ENCODE results near the gene TARS3. TPM values are rescaled to one million over a fixed set of nuclear protein-coding genes. Genes with fewer than 3 reads are reported as not detected.

The TARS3 gene
- polyA plus RNA-seq, 3 donors from 2014 or later = 0.41 to 14.1 (median 6.6) TPM

DNA sequence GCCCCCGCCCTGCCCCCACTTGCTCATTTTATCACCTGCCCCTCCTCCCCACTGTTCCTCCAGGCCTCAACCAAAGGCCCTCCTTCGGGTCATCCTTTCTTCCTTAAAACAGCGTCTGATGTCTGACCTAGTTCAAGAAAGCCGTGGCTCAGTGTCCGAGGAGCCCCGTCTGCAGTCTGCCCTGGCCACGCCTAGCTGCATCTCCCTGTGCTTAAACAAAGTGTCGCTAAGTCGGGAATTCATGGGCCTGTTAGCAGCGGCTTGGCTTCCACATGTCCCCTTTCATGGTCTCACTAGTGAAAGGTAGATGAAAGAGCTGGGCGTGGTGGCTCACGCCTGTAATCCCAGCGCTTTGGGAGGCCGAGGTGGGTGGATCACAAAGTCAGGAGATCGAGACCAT lies 113.3 kb downstream of the TARS3 start:
- Mint-ChIP-seq H3K4me3 (no peak overlapping the region), H3K36me3 (no peaks in the 10 kb centered on the region), H3K4me1 (no peaks in the 10 kb centered on the region), H3K27ac (no peak overlapping the region), H3K27me3 (ENCODE audit: low read depth in 3 of 3) (peaks cover 0 to 2% (median 2%) of the 10 kb centered on the region in 3 donors), H3K9me3 (no peaks in the 10 kb centered on the region)
- DNase-seq = no peak

DNA sequence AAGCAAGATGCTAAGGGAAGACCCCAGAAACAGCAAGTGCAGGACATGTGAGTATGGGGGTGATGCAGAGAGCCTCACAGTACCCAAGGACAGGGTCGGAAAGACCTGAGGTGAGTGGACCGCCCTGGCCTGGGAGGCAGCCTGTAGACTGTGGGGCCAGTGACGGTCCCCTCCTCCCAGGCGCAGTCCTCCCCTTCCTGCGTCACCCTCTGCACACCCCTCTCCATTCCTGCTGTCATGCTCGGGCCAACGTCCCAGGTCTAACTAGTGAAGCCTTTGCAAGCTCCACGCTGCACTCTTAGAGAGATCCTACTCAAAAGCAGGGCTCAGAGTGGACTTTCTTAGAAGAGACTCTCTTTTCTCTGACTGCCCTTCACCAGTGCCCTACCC lies 113.7 kb downstream of the TARS3 start:
- Mint-ChIP-seq H3K4me3 (no peak overlapping the region), H3K27ac (no peak overlapping the region), H3K27me3 (ENCODE audit: low read depth in 3 of 3) (peaks cover 0 to 2% (median 2%) of the 10 kb centered on the region in 3 donors), H3K36me3 (no peaks in the 10 kb centered on the region), H3K4me1 (no peaks in the 10 kb centered on the region), H3K9me3 (no peaks in the 10 kb centered on the region)
- no peak for DNase-seq

DNA sequence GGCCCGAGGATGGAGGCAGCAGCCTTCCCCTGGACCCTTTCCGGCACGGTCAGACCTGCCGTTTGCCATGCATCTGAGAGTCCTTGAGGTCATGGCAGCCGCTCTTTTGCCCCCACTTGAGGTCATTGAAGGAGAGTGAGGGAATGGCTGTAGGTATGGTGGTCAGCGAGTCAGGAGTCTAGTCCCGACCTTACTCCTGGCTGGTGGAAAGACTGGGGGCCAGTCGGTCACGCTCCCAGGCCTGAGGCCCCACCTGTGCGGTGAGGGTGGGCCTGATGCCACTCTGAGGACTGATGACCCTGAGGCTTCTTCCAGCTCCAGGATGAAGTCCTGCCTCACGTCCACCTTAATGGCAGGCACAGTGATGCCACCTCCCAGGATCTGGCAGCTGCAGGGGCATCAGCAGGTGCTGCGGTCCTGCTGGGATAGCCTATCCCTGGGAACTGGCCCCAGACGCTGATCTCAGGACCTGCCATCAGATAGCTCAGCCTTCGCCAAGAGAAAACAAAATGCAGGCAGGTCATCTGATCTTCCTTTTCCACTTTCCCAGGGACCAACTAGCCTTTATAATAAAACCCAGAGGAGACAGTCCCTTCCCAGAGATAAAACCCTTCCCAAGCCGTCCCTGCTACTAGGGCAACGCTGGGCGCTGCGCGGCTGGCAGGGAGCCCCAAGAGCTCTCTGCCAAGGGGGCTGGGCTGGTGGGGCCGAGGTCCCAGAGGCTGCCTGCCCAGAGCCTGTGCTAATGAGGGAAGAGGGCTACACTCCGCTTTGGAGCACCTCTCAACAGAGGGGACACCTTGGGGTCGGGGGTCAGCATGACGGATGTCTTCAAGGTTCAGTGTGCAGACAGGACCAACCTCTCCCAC lies 114.3 kb downstream of the TARS3 start:
- Mint-ChIP-seq H3K4me3 (no peak overlapping the region), H3K36me3 (no peaks in the 10 kb centered on the region), H3K27me3 (ENCODE audit: low read depth in 3 of 3) (peaks cover 0 to 2% (median 2%) of the 10 kb centered on the region in 3 donors), H3K27ac (no peak overlapping the region), H3K4me1 (no peaks in the 10 kb centered on the region), H3K9me3 (no peaks in the 10 kb centered on the region)
- DNase-seq = no peak

DNA sequence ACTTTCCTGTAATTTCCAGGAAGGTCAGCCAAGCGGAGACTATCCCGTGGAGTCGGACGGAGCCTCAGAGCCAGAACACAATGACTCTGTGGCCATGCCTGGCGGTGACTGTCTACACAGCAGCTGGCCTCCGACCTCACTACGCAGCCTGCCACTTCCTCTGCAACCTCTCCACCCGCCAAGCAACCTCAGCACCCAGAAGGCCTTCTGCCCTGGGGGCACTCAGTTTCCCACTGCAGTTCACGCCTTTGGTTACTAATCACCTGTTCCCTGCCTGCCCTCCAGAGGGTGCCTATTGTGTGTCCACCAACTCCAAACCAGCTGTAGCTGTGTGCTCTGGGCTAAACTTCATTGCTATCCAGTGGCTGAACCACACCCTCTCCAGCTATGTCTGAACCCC lies 116.1 kb downstream of the TARS3 start:
- H3K4me3 Mint-ChIP-seq = no peak overlapping the region
- H3K27ac Mint-ChIP-seq = no peak overlapping the region
- DNase-seq = no peak
- no peaks in the 10 kb centered on the region for H3K36me3 Mint-ChIP-seq
- H3K4me1 Mint-ChIP-seq = no peaks in the 10 kb centered on the region
- H3K9me3 Mint-ChIP-seq = peaks cover 0 to 1% (median 0%) of the 10 kb centered on the region in 6 donors
- H3K27me3 Mint-ChIP-seq (ENCODE audit: low read depth in 3 of 3) = peaks cover 1 to 9% (median 2%) of the 10 kb centered on the region in 3 donors

DNA sequence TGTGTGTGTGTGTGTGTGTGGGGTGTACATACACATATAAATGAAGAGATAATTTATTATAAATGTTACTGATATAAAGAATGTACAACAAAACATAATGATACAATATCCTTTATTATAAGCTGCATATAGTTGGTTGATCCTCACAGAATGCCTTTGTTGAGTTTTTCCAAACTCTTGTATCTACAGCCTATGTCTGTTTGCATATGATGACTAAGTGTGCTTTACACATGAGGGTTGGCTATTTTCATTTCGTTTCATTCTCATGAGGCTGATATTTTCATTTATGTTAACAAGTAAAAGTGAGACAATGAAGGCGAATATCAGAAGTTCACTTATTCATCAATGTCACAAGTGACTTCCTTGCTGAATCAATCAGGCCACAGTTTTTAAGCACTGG lies 117.2 kb downstream of the TARS3 start:
- Mint-ChIP-seq H3K9me3 (peaks cover 0 to 1% (median 0%) of the 10 kb centered on the region in 6 donors), H3K27ac (no peak overlapping the region), H3K36me3 (no peaks in the 10 kb centered on the region), H3K4me1 (no peaks in the 10 kb centered on the region), H3K27me3 (ENCODE audit: low read depth in 3 of 3) (peaks cover 1 to 9% (median 2%) of the 10 kb centered on the region in 3 donors), H3K4me3 (no peak overlapping the region)
- DNase-seq = no peak

DNA sequence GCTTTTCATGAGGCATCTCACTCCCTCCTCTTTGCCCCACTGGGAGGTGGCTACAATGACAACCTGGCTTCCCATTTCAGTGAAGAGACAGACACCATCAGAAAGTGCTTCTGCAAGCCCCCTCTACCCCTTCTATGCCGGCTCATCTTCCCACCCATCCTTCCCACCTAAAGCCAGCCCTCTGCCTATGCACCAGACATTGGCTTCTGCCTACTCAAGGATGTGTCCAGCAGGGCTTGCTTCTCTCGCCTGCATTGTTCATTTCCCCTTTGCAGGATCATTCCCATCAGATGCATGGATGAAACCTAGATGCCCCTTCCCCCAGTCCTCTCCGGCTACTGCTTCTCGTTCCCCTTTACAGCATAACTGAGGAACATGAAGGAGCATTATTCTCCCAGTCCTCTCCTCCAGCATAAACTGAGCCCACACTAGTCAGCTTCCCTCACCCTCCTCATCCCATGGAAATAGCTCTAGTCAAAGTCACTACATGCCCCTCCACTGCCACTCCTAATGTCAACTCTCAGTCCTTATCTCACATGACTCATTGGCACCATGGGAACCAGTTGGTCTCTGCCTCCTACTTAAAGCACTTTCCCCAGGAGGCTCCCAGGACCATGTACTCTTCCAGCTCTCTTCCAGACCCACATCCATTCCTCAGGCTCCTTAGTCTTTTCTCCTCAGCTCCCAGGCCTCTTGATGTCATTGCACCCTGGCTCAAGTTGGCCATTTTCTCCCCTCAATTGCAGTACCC lies 120.0 kb downstream of the TARS3 start:
- H3K36me3 Mint-ChIP-seq = no peaks in the 10 kb centered on the region
- H3K9me3 Mint-ChIP-seq = peaks cover 0 to 2% (median under 1%) of the 10 kb centered on the region in 6 donors
- H3K27me3 Mint-ChIP-seq (ENCODE audit: low read depth in 3 of 3) = peaks cover 4 to 12% (median 4%) of the 10 kb centered on the region in 3 donors
- H3K4me3 Mint-ChIP-seq = no peak overlapping the region
- no peaks in the 10 kb centered on the region for H3K4me1 Mint-ChIP-seq
- H3K27ac Mint-ChIP-seq = no peak overlapping the region
- no peak for DNase-seq

Other genes starting within 250 kb of the TARS3 start
- gene PCSK6, start 234.8 kb downstream of the TARS3 start, polyA plus RNA-seq = 1 to 10 TPM in 2 of 3 donors, not detected in 1; 1.7 to 3.0 TPM
- gene TM2D3, start 72.1 kb downstream of the TARS3 start, polyA plus RNA-seq = 10 to 100 TPM; 39.9 to 73.1 (median 52.6) TPM
- not detected for gene OR4F6, start 79.0 kb upstream of the TARS3 start, polyA plus RNA-seq
- gene OR4F15, start 87.7 kb upstream of the TARS3 start, polyA plus RNA-seq = not detected